Neuronal stem cell (in vitro differentiated cells): ENCODE measurements around the gene RIMKLA.

ENCODE experiments used
- DNase-seq: peaks from one replicate; pipeline ENCODE4 v3.0.0-alpha.2; 2013; ENCODE audit warnings: low spot score
- H2AFZ ChIP-seq: one replicate; pipeline ENCODE4 v1.6.1; 2013; ENCODE audit warnings: mild to moderate bottlenecking, low read length, inconsistent platforms
- H2AK5ac ChIP-seq: 2 replicates; pipeline ENCODE4 v1.6.1; 2013; ENCODE audit warnings: low read depth, mild to moderate bottlenecking, inconsistent platforms, low read length, moderate library complexity, mixed read lengths
- H2BK120ac ChIP-seq: 2 replicates; pipeline ENCODE4 v1.6.1; 2013; ENCODE audit warnings: low read depth, mild to moderate bottlenecking, inconsistent platforms, low read length, moderate library complexity, mixed read lengths
- H2BK12ac ChIP-seq: one replicate; pipeline ENCODE4 v1.6.1; 2013; ENCODE audit warnings: low read length, inconsistent platforms
- H2BK15ac ChIP-seq: 2 replicates; pipeline ENCODE4 v1.6.1; 2013; ENCODE audit warnings: mild to moderate bottlenecking, low read length, inconsistent platforms, mixed read lengths
- H2BK5ac ChIP-seq: one replicate; pipeline ENCODE4 v1.6.1; 2013; ENCODE audit warnings: inconsistent platforms, mild to moderate bottlenecking, low read length, moderate library complexity
- H3K14ac ChIP-seq: one replicate; pipeline ENCODE4 v1.6.1; 2013; ENCODE audit warnings: low read length, inconsistent platforms
- H3K18ac ChIP-seq: 2 replicates; pipeline ENCODE4 v1.6.1; 2013; ENCODE audit warnings: low read length, inconsistent platforms
- H3K23ac ChIP-seq: 2 replicates; pipeline ENCODE4 v1.6.1; 2013; ENCODE audit warnings: low read depth, mild to moderate bottlenecking, mixed read lengths, low read length, inconsistent platforms; ENCODE audit not compliant: poor library complexity
- H3K27ac ChIP-seq: replicated peaks from 3 replicates; pipeline ENCODE4 v1.5.1; 2013; ENCODE audit warnings: low read length, inconsistent platforms
- H3K27me3 ChIP-seq, 3 experiments: 2 replicates each; pipeline ENCODE4 v1.6.1; 2013; ENCODE audit warnings: low read length in 3 of 3, mild to moderate bottlenecking in 2 of 3, inconsistent platforms in 1 of 3, low read depth in 1 of 3, mixed read lengths in 1 of 3, moderate library complexity in 1 of 3; ENCODE audit not compliant: control insufficient read depth in 3 of 3, insufficient read depth in 3 of 3
- H3K36me3 ChIP-seq, 2 donors: replicated peaks in 1 of 2; 2 replicates each; pipeline ENCODE4 v1.6.1; 2013; ENCODE audit warnings: low read length in 2 of 2; ENCODE audit not compliant: control insufficient read depth in 2 of 2, insufficient read depth in 2 of 2
- H3K4ac ChIP-seq: 2 replicates; pipeline ENCODE4 v1.6.1; 2013; ENCODE audit warnings: inconsistent platforms, mild to moderate bottlenecking, low read length, moderate library complexity
- H3K4me1 ChIP-seq, 2 donors: 1 replicate in 1 of 2; 2 replicates in 1 of 2; pipeline ENCODE4 v1.6.1; 2013; ENCODE audit warnings: low read length in 2 of 2, low read depth in 1 of 2; ENCODE audit not compliant: control insufficient read depth in 2 of 2, insufficient read depth in 1 of 2
- H3K4me2 ChIP-seq: one replicate; pipeline ENCODE4 v1.6.1; 2013; ENCODE audit warnings: mild to moderate bottlenecking, low read length, inconsistent platforms; ENCODE audit not compliant: insufficient read depth, poor library complexity, severe bottlenecking
- H3K4me3 ChIP-seq, 2 donors: 2 replicates each; pipeline ENCODE4 v1.5.1; 2013; ENCODE audit warnings: low read length in 2 of 2, mild to moderate bottlenecking in 2 of 2, inconsistent platforms in 1 of 2, moderate library complexity in 1 of 2
- H3K79me1 ChIP-seq: one replicate; pipeline ENCODE4 v1.6.1; 2013; ENCODE audit warnings: low read depth, mild to moderate bottlenecking, inconsistent platforms, low read length, moderate library complexity
- H3K9ac ChIP-seq: one replicate; pipeline ENCODE4 v1.6.1; 2013; ENCODE audit warnings: mild to moderate bottlenecking, low read depth, low read length, inconsistent platforms; ENCODE audit not compliant: poor library complexity
- H3K9me3 ChIP-seq, 2 donors: replicated peaks in 1 of 2; 2 replicates each; pipeline versions ENCODE3 to v1.6.1; 2013; ENCODE audit warnings: low read length in 2 of 2, mild to moderate bottlenecking in 2 of 2, inconsistent platforms in 1 of 2, low read depth in 1 of 2, mixed read lengths in 1 of 2, moderate library complexity in 1 of 2; ENCODE audit not compliant: control insufficient read depth in 2 of 2, insufficient read depth in 1 of 2
- H4K8ac ChIP-seq: one replicate; pipeline ENCODE4 v1.6.1; 2013; ENCODE audit warnings: low read depth, mild to moderate bottlenecking, inconsistent platforms, low read length, moderate library complexity
- H4K91ac ChIP-seq: one replicate; pipeline ENCODE4 v1.6.1; 2013; ENCODE audit warnings: low read length, low read depth, mild to moderate bottlenecking, inconsistent platforms; ENCODE audit not compliant: poor library complexity
- WGBS, 2 donors: extraction: QIAGEN DNeasy Blood & Tissue Kit; methylation state at CpG; one replicate each; pipeline ENCODE4 v1.1.7; 2013; ENCODE audit warnings: missing lambda C conversion rate in 2 of 2, mixed read lengths in 1 of 2; ENCODE audit not compliant: insufficient read length in 2 of 2, insufficient replicate concordance in 1 of 2; ENCODE audit errors: extremely low coverage in 2 of 2; 5-methylcytosine and 5-hydroxymethylcytosine counted together

RIMKLA gene

GRCh38 chr1:42348498-42348897, 32.1 kb upstream of the RIMKLA start:
- no peak for DNase-seq
- H3K27ac ChIP-seq, result no peak overlapping the region
- H2AFZ ChIP-seq, result no peak overlapping the region

GRCh38 chr1:42350086-42350485, 30.5 kb upstream of the RIMKLA start:
- Histone ChIP-seq H3K9me3 (peaks cover 0 to 1% of the 10 kb centered on the region in 2 donors), H2BK12ac (no peak overlapping the region), H3K36me3 (no peaks in the 10 kb centered on the region), H3K4me3 (no peak overlapping the region), H3K14ac (no peak overlapping the region), H3K79me1 (no peaks in the 10 kb centered on the region), H2AFZ (no peak overlapping the region), H3K4me2 (no peak overlapping the region), H2BK5ac (no peak overlapping the region), H3K27me3 (no peaks in the 10 kb centered on the region), H2BK120ac (no peak overlapping the region), H2AK5ac (no peak overlapping the region), H4K8ac (no peak overlapping the region), H2BK15ac (no peak overlapping the region), H3K4ac (no peak overlapping the region), H3K4me1 (no peaks in the 10 kb centered on the region), H3K23ac (no peak overlapping the region), H3K18ac (no peak overlapping the region), H4K91ac (no peak overlapping the region), H3K27ac (no peak overlapping the region), H3K9ac (no peak overlapping the region)
- no peak for DNase-seq
- WGBS, 2 donors, result no CpG with 5 or more reads among the region's 1 CpG

More at GRCh38 chr1:42348498-42348897, 32.1 kb upstream of the RIMKLA start:
- H2AK5ac ChIP-seq, result no peak overlapping the region
- H3K4me1 ChIP-seq, result no peaks in the 10 kb centered on the region
- no peak overlapping the region for H3K14ac ChIP-seq
- no peak overlapping the region for H2BK120ac ChIP-seq
- no peak overlapping the region for H4K8ac ChIP-seq
- H3K36me3 ChIP-seq, result no peaks in the 10 kb centered on the region
- peaks cover 0 to 1% of the 10 kb centered on the region in 2 donors for H3K9me3 ChIP-seq
- no peak overlapping the region for H3K4me2 ChIP-seq
- H3K4ac ChIP-seq, result no peak overlapping the region
- H3K18ac ChIP-seq, result no peak overlapping the region
- no peaks in the 10 kb centered on the region for H3K27me3 ChIP-seq
- no peak overlapping the region for H2BK15ac ChIP-seq
- no peak overlapping the region for H3K4me3 ChIP-seq
- H2BK12ac ChIP-seq, result no peak overlapping the region
- no peak overlapping the region for H4K91ac ChIP-seq
- H3K9ac ChIP-seq, result no peak overlapping the region
- H2BK5ac ChIP-seq, result no peak overlapping the region
- no peaks in the 10 kb centered on the region for H3K79me1 ChIP-seq
- H3K23ac ChIP-seq, result no peak overlapping the region

GRCh38 chr1:42358791-42359190, 21.8 kb upstream of the RIMKLA start:
- Histone ChIP-seq H4K8ac (no peak overlapping the region), H3K27me3 (no peaks in the 10 kb centered on the region), H4K91ac (no peak overlapping the region), H3K4me2 (no peak overlapping the region), H3K9me3 (peaks cover 0 to 2% of the 10 kb centered on the region in 2 donors), H2BK120ac (no peak overlapping the region), H3K79me1 (no peaks in the 10 kb centered on the region), H3K9ac (no peak overlapping the region), H2BK15ac (no peak overlapping the region), H3K4me1 (no peaks in the 10 kb centered on the region), H3K36me3 (no peaks in the 10 kb centered on the region), H3K18ac (no peak overlapping the region), H2AK5ac (no peak overlapping the region), H2AFZ (no peak overlapping the region), H2BK5ac (no peak overlapping the region), H2BK12ac (no peak overlapping the region), H3K4me3 (no peak overlapping the region), H3K27ac (no peak overlapping the region), H3K14ac (no peak overlapping the region), H3K23ac (no peak overlapping the region), H3K4ac (no peak overlapping the region)
- no peak for DNase-seq
- WGBS, 2 donors, result no CpG with 5 or more reads among the region's 3 CpGs

GRCh38 chr1:42359466-42359865, 21.1 kb upstream of the RIMKLA start:
- H3K27me3 ChIP-seq, result no peaks in the 10 kb centered on the region
- no peak overlapping the region for H2BK15ac ChIP-seq
- H3K23ac ChIP-seq, result no peak overlapping the region
- no peak overlapping the region for H3K9ac ChIP-seq
- peak overlapping the region; percentile 2 for H3K14ac ChIP-seq
- no peak overlapping the region for H3K4me3 ChIP-seq
- no peak overlapping the region for H3K4me2 ChIP-seq
- H2BK5ac ChIP-seq, result no peak overlapping the region
- H3K27ac ChIP-seq, result no peak overlapping the region
- no peak overlapping the region for H4K91ac ChIP-seq
- H2AK5ac ChIP-seq, result no peak overlapping the region
- no peaks in the 10 kb centered on the region for H3K4me1 ChIP-seq
- H3K9me3 ChIP-seq, result peaks cover 0 to 2% of the 10 kb centered on the region in 2 donors
- no CpG with 5 or more reads among the region's 1 CpG for WGBS, 2 donors
- H3K79me1 ChIP-seq, result no peaks in the 10 kb centered on the region
- no peak overlapping the region for H4K8ac ChIP-seq
- H3K18ac ChIP-seq, result no peak overlapping the region
- DNase-seq, result no peak
- no peak overlapping the region for H2BK120ac ChIP-seq
- no peaks in the 10 kb centered on the region for H3K36me3 ChIP-seq
- no peak overlapping the region for H2AFZ ChIP-seq
- H2BK12ac ChIP-seq, result no peak overlapping the region
- H3K4ac ChIP-seq, result no peak overlapping the region
